Memory B cell (primary cell): ENCODE results near the gene SEPTIN1.
"Not testable (repeated sequence)": the region's sequence is repeated elsewhere in the genome, so short reads cannot be mapped to it uniquely, and the experiment has no call there.

ENCODE experiments used
- ATAC-seq: fragments of 150-1000 bp; cut with Tn5 transposase; 2 replicates; pipeline ENCODE4 v1.10.0; 2021; ENCODE audit warnings: low read depth, mild to moderate bottlenecking, moderate library complexity
- DNase-seq, 2 donors: peaks; one replicate each; pipeline ENCODE4 v3.0.0; 2022; ENCODE audit warnings: low spot score in 2 of 2
- H3K27ac Mint-ChIP-seq: one replicate; pipeline ENCODE4 v1.8.0; 2022; ENCODE audit warnings: mild to moderate bottlenecking, moderate library complexity, mixed read lengths
- H3K27me3 Mint-ChIP-seq: one replicate; pipeline ENCODE4 v1.8.0; 2022; ENCODE audit warnings: mixed read lengths
- H3K36me3 Mint-ChIP-seq: one replicate; pipeline ENCODE4 v1.8.0; 2022; ENCODE audit warnings: mild to moderate bottlenecking, mixed read lengths
- H3K4me1 Mint-ChIP-seq: one replicate; pipeline ENCODE4 v1.8.0; 2022; ENCODE audit warnings: mixed read lengths
- H3K4me3 Mint-ChIP-seq: one replicate; pipeline ENCODE4 v1.8.0; 2022; ENCODE audit warnings: mild to moderate bottlenecking, moderate library complexity, mixed read lengths
- H3K9me3 Mint-ChIP-seq: one replicate; pipeline ENCODE4 v1.8.0; 2022; ENCODE audit warnings: mixed read lengths

SEPTIN1 gene

GRCh38 chr16:30413112-30413806, 30.9 kb upstream of the SEPTIN1 start:
- no peaks in the 10 kb centered on the region for H3K27me3 Mint-ChIP-seq
- no peaks in the 10 kb centered on the region for H3K9me3 Mint-ChIP-seq
- H3K4me3 Mint-ChIP-seq, result no peak overlapping the region
- H3K27ac Mint-ChIP-seq, result peak overlapping the region; percentile 16
- peaks cover 5% of the 10 kb centered on the region for H3K36me3 Mint-ChIP-seq
- no peak for DNase-seq
- no peak for ATAC-seq
- H3K4me1 Mint-ChIP-seq, result peaks cover 13% of the 10 kb centered on the region

DNA sequence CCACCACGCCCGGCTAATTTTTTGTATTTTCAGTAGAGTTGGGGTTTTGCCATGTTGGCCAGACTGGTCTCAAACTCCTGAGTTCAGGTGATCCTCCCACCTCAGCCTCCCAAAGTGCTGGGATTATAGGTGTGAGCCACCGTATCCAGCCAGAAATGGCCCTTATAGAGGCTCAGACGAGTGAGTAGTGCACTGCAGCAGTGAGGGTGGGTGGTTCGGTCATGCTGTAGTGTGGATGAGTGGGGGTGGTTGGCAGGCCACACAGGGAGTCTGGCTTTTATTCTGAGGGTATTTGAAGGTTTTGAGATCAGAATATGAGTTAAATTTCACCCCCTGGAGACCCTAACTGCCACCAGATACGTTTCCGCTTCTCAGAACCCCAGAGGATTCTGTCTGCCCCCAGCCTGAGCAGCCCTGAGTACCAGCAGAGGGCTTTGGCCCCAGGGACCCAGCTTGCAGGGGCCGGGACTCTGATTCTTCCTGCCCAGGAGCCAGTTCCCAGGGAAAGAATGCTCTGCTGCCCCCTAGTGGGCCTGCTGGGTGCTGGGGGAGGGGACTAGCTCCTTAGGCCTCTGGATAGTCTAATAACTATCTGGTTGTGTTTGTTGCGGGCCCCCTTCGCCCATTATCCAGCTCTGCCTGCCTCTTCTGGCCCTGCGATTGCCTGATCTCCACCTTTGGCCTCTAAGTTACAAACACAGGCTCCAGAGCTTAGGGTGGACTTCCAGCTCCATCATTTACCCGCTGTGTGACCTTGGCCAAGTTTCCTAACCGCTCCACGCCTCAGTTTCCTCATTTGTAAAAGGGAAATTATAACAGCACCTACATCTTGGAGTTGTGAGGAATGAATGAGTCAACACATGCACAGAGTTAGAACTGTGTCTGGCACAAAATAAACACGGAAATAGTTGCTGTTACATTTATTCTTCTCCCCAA, 27.0 kb upstream of the SEPTIN1 start:
- Mint-ChIP-seq H3K4me1 (peaks cover 19% of the 10 kb centered on the region), H3K27ac (no peak overlapping the region), H3K4me3 (peak overlapping the region; percentile 29), H3K27me3 (no peaks in the 10 kb centered on the region), H3K36me3 (peaks cover 5% of the 10 kb centered on the region), H3K9me3 (no peaks in the 10 kb centered on the region)
- DNase-seq, result peak; percentile 94 to 95
- peak; percentile 67 for ATAC-seq

DNA sequence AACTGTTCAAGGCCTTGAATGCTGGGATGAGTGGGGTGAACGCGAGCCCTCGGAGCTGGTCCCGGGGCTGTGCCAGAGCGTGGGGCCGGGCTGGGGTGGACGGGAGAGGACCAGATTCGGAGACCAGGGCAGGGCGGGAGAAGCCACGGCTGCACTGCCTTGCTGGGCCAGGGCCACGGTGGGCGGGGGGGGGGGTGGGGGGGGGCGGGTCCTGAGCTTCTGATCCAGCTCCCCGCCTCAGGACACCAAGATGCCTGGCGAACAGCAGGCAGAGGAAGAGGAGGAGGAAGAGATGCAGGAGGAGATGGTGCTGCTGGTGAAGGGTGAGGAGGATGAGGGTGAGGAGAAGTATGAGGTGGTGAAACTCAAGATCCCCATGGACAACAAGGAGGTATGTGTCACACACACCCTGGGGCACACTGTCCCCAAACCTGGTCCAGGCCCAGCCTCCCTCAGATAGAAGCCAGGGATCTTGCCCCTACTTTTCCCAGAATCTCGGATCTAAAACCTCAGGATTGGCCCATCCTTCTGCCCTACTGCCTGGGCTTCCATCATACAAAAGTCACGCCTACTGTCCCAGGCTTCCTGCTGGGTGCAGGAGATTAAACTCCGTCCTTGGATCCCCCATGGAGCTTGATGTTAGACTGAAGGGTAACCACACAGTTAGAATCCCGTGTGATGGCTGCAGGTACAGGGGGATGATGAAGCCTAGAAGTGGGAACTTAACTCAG, 25.6 kb upstream of the SEPTIN1 start:
- H3K27me3 Mint-ChIP-seq, result peaks cover 2% of the 10 kb centered on the region
- no peaks in the 10 kb centered on the region for H3K9me3 Mint-ChIP-seq
- peak overlapping the region; percentile 99 for H3K4me3 Mint-ChIP-seq
- no peak for DNase-seq
- peaks cover 25% of the 10 kb centered on the region for H3K4me1 Mint-ChIP-seq
- no peak for ATAC-seq
- peaks cover 5% of the 10 kb centered on the region for H3K36me3 Mint-ChIP-seq
- no peak overlapping the region for H3K27ac Mint-ChIP-seq

GRCh38 chr16:30407102-30407803, 24.9 kb upstream of the SEPTIN1 start, which contains the start of gene ZNF771:
ZNF771 (plus strand) TSS chr16:30407606; CDS start chr16:30408054, 448 bp downstream.
- DNase-seq (peak; percentile 80 to 85), ATAC-seq (peak; percentile 84)
- Mint-ChIP-seq H3K4me1 (peaks cover 26% of the 10 kb centered on the region), H3K4me3 (peak within 1 kb of the TSS; percentile 99), H3K9me3 (no peaks in the 10 kb centered on the region), H3K27me3 (peaks cover 2% of the 10 kb centered on the region), H3K27ac (peak within 1 kb of the TSS; percentile 93), H3K36me3 (peaks cover 4% of the 10 kb centered on the region)

DNA sequence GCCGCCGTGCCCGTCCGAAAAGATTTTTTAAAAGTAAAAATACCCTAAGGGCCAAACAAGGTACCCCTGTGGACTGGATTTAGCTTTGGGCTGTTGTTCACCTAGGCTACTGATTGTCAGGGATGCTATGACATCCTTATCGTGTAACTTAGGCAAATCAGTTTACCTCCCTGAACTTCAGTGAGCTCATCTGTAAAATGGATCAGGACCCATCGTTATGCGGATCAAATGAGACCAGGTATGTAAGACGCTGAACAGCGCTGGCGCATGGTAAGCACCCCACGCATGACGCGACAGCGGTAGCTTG, 24.4 kb upstream of the SEPTIN1 start:
- Mint-ChIP-seq H3K36me3 (no peaks in the 10 kb centered on the region), H3K4me1 (peaks cover 26% of the 10 kb centered on the region), H3K4me3 (peak overlapping the region; percentile 99), H3K9me3 (no peaks in the 10 kb centered on the region), H3K27me3 (peaks cover 3% of the 10 kb centered on the region), H3K27ac (peak overlapping the region; percentile 93)
- peak; percentile 28 for ATAC-seq
- no peak for DNase-seq

GRCh38 chr16:30401768-30402425, 19.5 kb upstream of the SEPTIN1 start:
- Mint-ChIP-seq H3K4me3 (peak overlapping the region; percentile 87), H3K9me3 (no peaks in the 10 kb centered on the region), H3K27me3 (peaks cover 4% of the 10 kb centered on the region), H3K36me3 (peaks cover 3% of the 10 kb centered on the region), H3K4me1 (peaks cover 17% of the 10 kb centered on the region), H3K27ac (no peak overlapping the region)
- DNase-seq (no peak), ATAC-seq (no peak)

DNA sequence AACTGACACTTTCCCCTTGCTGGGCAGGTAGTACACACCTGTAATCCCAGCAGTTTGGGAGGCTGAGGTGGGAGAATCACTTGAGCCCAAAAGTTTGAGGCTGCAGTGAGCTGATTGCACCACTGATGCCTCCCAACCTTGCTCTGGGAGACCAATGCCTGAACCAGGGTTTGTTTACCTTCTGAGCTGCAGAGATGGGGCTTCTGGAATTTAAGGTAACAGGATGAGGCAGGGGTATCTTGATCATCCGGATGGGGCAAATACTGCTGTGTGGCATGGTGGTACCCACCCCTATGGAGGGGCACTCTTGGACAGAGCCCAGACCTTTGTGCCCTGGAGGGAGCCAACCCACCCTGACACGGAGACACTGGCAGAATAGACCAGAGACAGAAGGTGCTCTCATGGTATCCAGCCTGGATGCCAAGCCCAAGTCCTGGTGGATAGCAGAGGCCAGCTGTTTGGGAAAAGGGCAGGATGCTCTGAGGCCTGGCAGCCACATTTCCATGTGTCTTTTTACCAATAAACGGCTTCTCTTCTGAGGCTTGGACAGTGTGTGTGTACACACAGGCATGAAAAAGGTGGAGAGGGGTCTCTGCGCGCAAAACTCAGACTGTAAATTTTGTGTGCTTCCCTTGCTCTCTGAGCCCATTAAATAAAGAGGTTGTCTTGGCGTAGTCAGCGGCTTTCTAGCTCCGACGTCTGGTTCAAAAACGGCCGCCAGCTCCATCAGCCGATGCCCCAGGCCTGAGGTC, 17.2 kb upstream of the SEPTIN1 start:
- no peak for ATAC-seq
- H3K27ac Mint-ChIP-seq, result peak overlapping the region; percentile 35
- DNase-seq, result no peak
- peaks cover 4% of the 10 kb centered on the region for H3K27me3 Mint-ChIP-seq
- peaks cover 3% of the 10 kb centered on the region for H3K36me3 Mint-ChIP-seq
- H3K4me1 Mint-ChIP-seq, result peaks cover 23% of the 10 kb centered on the region
- peak overlapping the region; percentile 87 for H3K4me3 Mint-ChIP-seq
- no peaks in the 10 kb centered on the region for H3K9me3 Mint-ChIP-seq

DNA sequence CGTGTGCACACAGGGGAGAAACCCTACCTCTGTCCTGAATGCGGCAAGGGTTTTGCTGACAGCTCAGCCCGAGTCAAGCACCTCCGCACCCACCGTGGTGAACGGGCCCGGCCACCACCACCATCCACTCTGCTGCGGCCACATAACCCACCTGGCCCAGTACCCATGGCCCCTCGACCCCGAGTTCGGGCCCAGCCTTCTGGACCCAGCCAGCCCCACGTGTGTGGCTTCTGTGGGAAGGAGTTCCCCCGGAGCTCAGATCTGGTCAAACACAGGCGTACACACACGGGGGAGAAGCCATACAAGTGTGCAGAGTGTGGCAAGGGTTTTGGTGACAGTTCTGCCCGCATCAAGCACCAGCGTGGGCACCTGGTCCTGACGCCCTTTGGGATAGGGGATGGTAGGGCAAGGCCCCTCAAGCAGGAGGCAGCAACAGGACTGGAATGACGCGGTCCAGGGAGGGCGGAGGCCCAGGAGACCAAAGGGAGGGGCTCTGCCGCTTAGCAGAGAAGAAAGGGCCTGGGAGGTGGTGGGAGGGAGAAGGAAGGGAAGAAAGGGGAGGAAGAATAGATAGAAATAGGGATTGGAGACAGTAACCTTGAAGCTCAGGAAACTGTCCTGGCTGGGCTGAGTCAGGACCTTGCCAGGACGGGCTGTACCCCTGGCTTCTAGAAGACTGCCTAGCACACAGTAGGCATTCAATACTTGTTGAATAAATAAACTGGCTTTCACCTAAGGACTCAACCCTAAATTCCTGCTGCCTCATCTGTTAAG, 16.5 kb upstream of the SEPTIN1 start:
- peak overlapping the region; percentile 24 for H3K4me3 Mint-ChIP-seq
- no peak overlapping the region for H3K27ac Mint-ChIP-seq
- DNase-seq (no peak), ATAC-seq (no peak)
- peaks cover 24% of the 10 kb centered on the region for H3K4me1 Mint-ChIP-seq
- H3K36me3 Mint-ChIP-seq, result peaks cover 3% of the 10 kb centered on the region
- H3K9me3 Mint-ChIP-seq, result no peaks in the 10 kb centered on the region
- H3K27me3 Mint-ChIP-seq, result peaks cover 4% of the 10 kb centered on the region

GRCh38 chr16:30397776-30398660, 15.7 kb upstream of the SEPTIN1 start:
- H3K36me3 Mint-ChIP-seq, result peaks cover 3% of the 10 kb centered on the region
- H3K4me1 Mint-ChIP-seq, result peaks cover 21% of the 10 kb centered on the region
- peaks cover 2% of the 10 kb centered on the region for H3K27me3 Mint-ChIP-seq
- no peak overlapping the region for H3K4me3 Mint-ChIP-seq
- no peaks in the 10 kb centered on the region for H3K9me3 Mint-ChIP-seq
- ATAC-seq (no peak), DNase-seq (no peak)
- H3K27ac Mint-ChIP-seq, result no peak overlapping the region

- no peak for ATAC-seq
- H3K36me3 Mint-ChIP-seq, result peaks cover 3% of the 10 kb centered on the region
- peaks cover 20% of the 10 kb centered on the region for H3K4me1 Mint-ChIP-seq
- no peaks in the 10 kb centered on the region for H3K9me3 Mint-ChIP-seq
- DNase-seq, result no peak
- peaks cover 2% of the 10 kb centered on the region for H3K27me3 Mint-ChIP-seq
- H3K27ac Mint-ChIP-seq, result no peak overlapping the region
- peak overlapping the region; percentile 43 for H3K4me3 Mint-ChIP-seq
Observed at GRCh38 chr16:30397056-30397455, 14.7 kb upstream of the SEPTIN1 start.

GRCh38 chr16:30396627-30397026, 14.3 kb upstream of the SEPTIN1 start:
- H3K27ac Mint-ChIP-seq, result peak overlapping the region; percentile 58
- not testable (repeated sequence) for H3K36me3 Mint-ChIP-seq, ATAC-seq, H3K27me3 Mint-ChIP-seq, H3K9me3 Mint-ChIP-seq, DNase-seq
- H3K4me3 Mint-ChIP-seq, result peak overlapping the region; percentile 43
- peaks cover 18% of the 10 kb centered on the region for H3K4me1 Mint-ChIP-seq
